Measurements from ENCODE around the gene COX19.

The COX19 gene, protein sequence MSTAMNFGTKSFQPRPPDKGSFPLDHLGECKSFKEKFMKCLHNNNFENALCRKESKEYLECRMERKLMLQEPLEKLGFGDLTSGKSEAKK

GRCh38 chr7:974820-975681 is at the start of gene COX19:
Gene COX19, minus strand, starts transcription at chr7:975549. Its CDS starts 40 bp downstream, at chr7:975509.
- in situ Hi-C loops (cut with MboI; ENCODE audit: low sequenced_read_pairs) = no loop called here

GRCh38 chr7:1024331-1024841 is 49.0 kb upstream of the COX19 start:
- in situ Hi-C loops (cut with MboI; ENCODE audit: low sequenced_read_pairs) = no loop called here

GRCh38 chr7:1022801-1023465 is 47.6 kb upstream of the COX19 start:
- in situ Hi-C loops (cut with MboI; ENCODE audit: low sequenced_read_pairs) = no loop called here

GRCh38 chr7:1022356-1022755 is 47.0 kb upstream of the COX19 start:
- in situ Hi-C loops (cut with MboI; ENCODE audit: low sequenced_read_pairs) = no loop called here

GRCh38 chr7:1021931-1022330 is 46.6 kb upstream of the COX19 start:
- in situ Hi-C loops (cut with MboI; ENCODE audit: low sequenced_read_pairs) = no loop called here

- in situ Hi-C loops (cut with MboI; ENCODE audit: low sequenced_read_pairs) = no loop called here
These were observed 46.0 kb upstream of the COX19 start for GRCh38 chr7:1021366-1021765.

- in situ Hi-C loops (cut with MboI; ENCODE audit: low sequenced_read_pairs) = no loop called here
These were observed 45.5 kb upstream of the COX19 start for GRCh38 chr7:1020849-1021251.

DNA sequence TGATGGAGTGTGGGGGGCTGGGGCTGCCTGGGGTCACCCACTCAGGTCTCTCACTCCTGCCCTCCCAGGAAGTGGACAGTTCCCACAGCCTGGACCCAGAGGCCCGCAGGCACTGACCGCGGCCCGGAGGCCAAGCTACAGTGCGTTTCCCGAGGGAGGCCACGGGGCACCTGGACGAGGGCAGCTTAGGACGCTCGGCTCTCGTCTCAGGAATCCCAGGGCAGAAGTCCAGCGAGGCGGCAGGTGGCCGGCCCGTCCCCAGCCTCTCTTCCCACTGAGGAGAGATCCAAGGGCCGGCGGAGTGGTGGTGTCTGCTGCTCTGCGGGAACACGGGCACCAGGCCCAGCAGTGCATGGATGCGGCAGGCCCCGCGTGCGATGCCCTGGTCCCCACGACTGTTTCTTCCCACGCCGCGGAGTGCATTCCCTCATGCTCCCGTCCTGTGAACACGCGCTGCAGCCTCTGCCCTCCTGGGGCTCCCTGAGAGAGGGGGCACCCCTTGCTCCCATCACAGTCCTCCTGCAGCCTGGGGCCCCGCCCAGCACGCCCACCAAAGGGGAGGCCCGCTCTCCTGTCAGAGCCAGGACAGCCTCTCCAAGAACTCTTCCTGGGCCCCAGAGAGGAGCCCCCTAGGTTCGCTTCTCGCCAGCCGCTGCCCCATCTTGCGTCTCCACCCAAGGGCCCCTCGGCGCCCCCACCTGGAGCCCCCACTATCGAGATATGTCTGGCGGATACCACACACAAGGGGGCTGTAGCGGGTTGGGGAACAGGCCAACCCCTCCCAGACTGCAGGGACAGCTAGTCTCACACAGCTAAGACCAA is 44.7 kb upstream of the COX19 start:
- in situ Hi-C loops (cut with MboI; ENCODE audit: low sequenced_read_pairs) = no loop called here

DNA sequence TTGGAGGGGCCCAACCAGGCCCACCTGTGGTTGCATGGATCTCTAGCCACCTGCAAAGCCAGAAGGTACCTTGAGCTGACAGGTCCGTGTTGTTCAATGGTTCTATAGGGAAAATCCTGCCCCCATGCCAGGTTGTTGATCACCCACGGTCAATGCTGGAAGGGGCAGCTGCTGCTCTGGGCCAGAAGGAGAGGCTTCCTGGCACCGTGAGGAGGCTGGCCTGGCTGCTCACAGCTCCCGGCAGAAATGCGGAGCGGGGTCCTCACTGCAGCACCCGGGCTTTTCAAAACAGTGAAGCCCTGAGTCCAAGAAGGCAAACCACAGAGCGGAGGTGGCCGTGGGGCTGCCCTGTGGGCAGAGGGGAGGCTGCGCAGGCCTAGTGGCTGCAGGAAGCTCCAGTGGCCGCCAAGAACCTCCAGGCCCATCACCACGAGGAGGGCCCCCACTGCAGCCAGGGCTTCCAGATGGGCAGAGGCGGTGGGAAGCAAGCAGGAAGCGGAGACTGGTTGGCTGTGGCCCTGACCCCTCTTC is 44.0 kb upstream of the COX19 start:
- in situ Hi-C loops (cut with MboI; ENCODE audit: low sequenced_read_pairs) = no loop called here

GRCh38 chr7:1018334-1018695 is 43.0 kb upstream of the COX19 start:
- in situ Hi-C loops (cut with MboI; ENCODE audit: low sequenced_read_pairs) = no loop called here

- in situ Hi-C loops (cut with MboI; ENCODE audit: low sequenced_read_pairs) = no loop called here
These were observed 42.4 kb upstream of the COX19 start for GRCh38 chr7:1017586-1018333.

DNA sequence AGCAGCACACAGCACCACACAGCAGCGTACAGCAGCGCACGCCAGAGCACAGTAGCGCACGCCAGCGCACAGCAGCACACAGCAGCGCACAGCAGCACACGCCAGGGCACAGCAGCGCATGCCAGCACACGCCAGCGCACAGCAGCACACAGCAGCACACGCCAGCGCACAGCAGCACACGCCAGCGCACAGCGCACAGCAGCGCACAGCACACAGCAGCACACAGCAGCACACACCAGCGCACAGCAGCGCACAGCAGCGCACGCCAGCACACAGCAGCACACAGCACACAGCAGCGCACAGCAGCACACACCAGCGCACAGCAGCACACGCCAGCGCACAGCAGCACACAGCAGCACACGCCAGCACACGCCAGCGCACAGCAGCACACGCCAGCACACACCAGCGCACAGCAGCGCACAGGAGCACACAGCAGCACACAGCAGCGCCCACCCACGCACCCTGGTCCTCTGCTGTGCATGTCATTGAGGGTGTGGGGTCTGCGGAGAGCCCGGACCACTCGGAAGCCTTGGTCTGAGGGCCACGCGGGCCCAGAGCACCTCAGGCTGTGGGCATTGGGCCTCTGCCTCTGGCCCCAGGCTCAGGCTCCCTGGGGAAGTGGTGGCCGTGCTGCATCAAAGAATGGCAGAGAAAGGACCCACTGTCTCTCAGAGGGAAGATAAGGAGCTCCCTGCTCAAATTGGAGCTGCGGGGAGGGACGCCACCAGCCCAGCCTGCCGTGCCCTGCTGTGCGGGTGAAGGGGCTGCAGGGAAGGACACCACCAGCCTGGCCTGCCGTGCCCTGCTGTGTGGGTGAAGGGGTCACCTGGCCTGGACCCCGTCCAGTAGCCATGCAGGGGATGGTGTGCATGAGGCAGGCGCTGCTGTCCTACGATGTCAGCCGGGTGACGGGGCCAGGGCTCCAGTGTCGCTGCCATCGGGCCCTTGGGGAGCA is 41.5 kb upstream of the COX19 start:
- in situ Hi-C loops (cut with MboI; ENCODE audit: low sequenced_read_pairs) = no loop called here

DNA sequence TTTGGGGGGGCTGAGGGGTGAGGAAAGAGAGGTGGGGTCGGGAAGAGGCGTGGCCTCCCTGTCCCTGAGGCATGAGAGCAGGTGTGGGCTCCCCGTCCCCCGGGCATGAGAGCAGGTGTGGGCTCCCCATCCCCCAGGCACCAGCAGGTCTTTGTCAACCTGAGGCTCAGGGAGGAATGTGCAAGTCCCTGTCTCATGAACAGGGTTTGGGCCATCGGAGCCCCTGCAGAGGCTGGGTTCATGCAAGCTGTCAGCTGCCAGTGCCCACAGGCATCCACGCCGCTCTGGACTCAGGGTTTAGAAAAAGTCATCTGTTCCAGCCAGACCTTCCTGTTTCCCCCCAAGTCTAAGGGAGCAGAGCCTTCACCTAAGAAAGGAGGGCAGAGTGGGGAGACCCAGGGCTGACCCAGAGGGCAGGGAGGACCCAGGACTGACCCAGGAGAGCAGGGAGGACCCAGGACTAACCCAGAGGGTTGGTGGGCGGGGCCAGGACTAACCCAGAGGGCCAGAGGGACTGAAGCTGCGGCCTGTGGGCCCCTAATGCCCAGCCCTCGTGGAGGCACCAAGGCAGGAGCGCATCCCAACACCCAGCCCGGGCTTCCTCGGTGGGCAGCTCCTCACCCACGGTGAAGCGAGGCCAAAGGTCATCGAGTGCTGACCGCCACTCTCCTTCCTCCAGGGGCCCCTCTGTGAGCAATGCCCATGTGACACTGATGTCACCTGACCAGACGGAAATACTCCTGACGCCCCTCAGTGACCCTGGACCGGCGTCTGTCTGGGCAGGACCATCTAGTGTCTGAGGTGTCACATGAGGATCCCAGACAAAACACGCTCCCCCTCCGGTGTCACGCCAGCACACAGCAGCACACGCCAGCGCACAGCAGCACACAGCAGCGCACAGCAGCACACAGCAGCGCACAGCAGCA is 40.1 kb upstream of the COX19 start:
- in situ Hi-C loops (cut with MboI; ENCODE audit: low sequenced_read_pairs) = no loop called here

DNA sequence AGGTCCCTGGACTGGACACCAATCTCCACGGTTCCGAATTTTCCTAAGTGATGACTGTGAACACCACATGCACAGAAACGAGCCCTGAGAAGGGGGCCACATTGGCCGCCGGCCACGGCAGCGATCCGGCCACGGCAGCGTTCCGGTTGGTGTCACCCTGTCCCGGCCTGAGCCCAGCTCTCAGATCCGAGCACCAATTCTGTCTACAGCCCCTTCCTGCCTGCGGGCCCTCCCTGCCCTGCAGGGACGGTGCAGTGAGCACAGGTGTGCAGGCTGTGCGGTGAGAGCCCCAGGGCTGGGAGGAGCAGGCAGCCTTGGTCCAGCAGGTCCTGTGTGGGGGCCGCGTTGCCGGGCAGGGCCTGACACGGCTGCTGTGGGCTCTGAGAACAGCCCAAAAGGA is 39.3 kb upstream of the COX19 start:
- in situ Hi-C loops (cut with MboI; ENCODE audit: low sequenced_read_pairs) = no loop called here

- in situ Hi-C loops (cut with MboI; ENCODE audit: low sequenced_read_pairs) = no loop called here
These were observed 38.2 kb upstream of the COX19 start for GRCh38 chr7:1013581-1013980.

- in situ Hi-C loops (cut with MboI; ENCODE audit: low sequenced_read_pairs) = no loop called here
These were observed 37.4 kb upstream of the COX19 start for GRCh38 chr7:1012716-1013095.

- in situ Hi-C loops (cut with MboI; ENCODE audit: low sequenced_read_pairs) = no loop called here
These were observed 36.8 kb upstream of the COX19 start for GRCh38 chr7:1012004-1012715.

Data from hTERT RPE-1 (cell line).